Glomerular endothelial cell (primary cell): ENCODE results near the gene CHKB. TPM values are rescaled to one million over a fixed set of nuclear protein-coding genes. Genes with fewer than 3 reads are reported as not detected.
A peak's percentile ranks its signal among the peaks of the same experiment; 100 is the strongest.
"Not testable (repeated sequence)": the region's sequence is repeated elsewhere in the genome, so short reads cannot be mapped to it uniquely, and the experiment has no call there.

ENCODE experiments used
- DNase-seq: peaks from one replicate; pipeline ENCODE4 v3.0.0-alpha.2; 2011; ENCODE audit warnings: low read depth, low spot score; ENCODE audit errors: extremely low read depth
- total RNA-seq: library from RNA; depleted of rRNA; stranded (reverse); fragments of >200 nt; gene quantifications from 2 replicates; pipeline ENCODE4 v1.2.3, GENCODE V29; 2015

Gene CHKB, protein sequence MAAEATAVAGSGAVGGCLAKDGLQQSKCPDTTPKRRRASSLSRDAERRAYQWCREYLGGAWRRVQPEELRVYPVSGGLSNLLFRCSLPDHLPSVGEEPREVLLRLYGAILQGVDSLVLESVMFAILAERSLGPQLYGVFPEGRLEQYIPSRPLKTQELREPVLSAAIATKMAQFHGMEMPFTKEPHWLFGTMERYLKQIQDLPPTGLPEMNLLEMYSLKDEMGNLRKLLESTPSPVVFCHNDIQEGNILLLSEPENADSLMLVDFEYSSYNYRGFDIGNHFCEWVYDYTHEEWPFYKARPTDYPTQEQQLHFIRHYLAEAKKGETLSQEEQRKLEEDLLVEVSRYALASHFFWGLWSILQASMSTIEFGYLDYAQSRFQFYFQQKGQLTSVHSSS
- 42.7 and 60.4 TPM in 2 replicates for total RNA-seq

DNA sequence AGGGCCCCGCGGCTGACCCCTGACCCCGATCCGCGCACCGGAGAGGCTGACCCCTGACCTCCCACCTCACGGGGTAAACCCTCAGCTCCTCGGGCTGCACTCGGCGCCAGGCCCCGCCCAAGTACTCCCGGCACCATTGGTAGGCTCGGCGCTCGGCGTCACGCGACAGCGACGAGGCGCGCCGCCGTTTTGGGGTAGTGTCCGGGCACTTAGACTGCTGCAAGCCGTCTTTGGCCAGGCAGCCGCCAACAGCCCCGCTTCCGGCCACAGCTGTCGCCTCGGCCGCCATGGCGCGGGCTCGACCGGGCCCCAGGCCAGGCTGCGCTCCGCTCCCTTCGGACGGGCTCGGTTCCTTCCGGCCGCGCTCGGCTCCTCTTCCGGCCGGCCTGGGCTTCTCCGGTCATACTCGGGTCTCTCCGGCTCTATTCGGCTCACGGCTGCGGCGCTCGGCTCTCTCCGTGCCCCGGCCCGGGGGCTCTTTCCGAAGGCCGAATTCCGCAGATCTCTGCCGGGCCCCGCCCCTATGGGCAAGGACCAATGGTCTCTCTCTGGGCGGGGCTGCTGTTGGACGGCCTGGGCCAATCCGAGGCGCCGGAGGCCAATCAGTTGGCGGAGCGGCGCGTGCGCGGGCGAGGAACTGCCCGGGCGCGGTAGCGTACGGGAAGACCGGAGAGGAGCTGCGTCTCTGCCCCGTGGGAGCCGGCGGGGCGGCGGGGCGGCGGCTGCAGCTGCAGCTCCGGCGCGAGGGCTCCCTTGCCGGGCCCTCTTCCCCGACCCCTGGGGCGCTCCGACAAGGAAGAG lies at the start of gene CHKB:
CHKB (minus strand) TSS at position 357 of the 801 bp plus-strand sequence; CDS start at position 289, 68 bp downstream.
- peak; percentile 58 for DNase-seq

DNA sequence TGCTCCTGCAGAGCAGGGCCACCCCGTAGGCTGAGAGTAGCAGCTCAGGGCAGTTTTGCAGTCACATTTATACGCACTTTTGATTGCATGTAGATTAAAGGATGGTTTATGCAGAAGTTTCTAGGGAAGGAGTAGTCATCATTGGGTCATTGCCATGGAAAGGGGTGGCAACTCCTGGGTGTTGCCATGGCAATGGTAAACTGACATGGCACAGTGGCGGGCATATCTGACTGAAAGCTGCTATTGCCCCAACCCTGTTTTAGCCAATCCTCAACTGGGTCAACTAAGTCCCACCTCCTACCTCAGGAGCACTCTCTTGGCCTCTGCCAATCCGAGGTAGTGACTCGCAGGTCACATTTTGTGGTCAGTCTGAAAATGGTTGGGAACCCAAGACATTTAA lies 47.7 kb upstream of the CHKB start:
- no peak for DNase-seq

DNA sequence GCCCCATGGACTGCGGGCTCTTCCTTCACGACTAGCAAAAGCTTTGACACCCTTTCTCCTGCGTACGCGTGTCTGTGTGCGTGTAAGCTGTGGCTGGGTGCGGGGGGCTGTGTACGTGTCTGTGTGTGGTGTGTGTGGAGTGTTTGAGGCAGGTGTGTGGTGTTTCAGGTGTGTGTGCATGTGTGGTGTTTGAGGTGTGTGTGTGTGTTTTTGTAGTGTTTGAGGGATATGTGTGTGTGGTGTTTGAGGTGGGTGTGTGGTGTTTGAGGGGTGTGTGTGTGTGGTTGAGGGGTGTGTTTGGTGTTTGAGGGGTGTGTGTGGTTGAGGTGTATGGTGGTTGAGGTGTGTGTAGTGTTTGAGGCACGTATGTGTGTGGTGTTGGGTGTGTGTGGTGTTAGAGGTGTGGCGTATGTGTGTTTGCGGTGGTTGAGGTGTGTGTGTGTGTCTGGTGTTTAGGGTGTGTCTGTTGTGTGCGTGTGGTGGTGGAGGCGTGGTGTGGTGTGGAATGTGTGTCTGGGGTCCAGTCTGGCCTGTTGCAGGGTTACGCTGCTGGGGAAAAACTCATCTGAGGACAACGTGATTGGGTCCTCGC lies 46.0 kb upstream of the CHKB start:
- DNase-seq: no peak

DNA sequence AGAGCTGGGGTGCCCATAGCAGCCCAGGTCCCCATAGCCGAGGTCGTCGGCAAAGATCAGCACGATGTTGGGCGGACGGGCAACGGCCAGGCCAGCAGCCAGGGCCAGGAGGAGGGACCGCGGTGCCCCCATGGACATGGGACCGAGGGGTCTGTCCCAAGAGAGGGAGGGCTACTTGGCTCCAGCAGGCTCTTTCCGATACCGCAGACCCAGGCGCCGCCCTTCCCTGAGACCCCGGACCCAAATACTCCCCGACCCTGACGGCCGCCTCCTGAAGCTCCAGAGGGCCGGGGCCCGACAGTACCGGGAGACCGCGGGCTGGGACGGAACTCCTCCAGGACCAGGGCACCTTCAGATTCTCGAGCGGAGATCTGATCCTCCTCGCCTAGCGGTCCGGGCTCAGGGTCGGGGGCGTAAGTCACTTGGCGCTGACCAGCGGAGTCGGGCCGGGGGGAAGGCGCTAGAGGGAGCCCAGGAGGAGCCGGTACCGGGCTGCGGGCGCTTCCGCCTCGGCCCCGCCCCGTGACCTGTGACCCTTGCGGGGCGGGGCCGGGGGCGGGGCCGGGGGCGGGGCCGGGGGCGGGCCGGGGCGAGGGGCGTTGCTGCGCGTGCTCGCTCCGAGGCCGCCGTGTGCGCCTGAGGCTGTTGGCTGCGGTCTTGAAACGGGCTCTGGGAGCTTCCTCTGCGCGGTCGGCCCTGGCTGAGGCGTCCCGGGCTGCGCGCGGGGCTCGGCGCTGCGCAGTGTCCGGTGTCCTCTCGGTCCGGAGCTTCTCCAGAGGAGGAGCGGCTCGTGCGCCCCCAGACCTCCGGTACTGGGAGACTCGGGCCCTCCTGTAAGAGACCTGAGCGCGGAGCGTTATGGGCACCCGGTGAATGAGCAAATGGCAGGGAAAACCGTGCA lies 45.2 kb upstream of the CHKB start, which contains the start of gene ARSA:
ARSA (minus strand) TSS at position 511 of the 901 bp plus-strand sequence; CDS start at position 138, 373 bp downstream.
- DNase-seq: no peak

DNA sequence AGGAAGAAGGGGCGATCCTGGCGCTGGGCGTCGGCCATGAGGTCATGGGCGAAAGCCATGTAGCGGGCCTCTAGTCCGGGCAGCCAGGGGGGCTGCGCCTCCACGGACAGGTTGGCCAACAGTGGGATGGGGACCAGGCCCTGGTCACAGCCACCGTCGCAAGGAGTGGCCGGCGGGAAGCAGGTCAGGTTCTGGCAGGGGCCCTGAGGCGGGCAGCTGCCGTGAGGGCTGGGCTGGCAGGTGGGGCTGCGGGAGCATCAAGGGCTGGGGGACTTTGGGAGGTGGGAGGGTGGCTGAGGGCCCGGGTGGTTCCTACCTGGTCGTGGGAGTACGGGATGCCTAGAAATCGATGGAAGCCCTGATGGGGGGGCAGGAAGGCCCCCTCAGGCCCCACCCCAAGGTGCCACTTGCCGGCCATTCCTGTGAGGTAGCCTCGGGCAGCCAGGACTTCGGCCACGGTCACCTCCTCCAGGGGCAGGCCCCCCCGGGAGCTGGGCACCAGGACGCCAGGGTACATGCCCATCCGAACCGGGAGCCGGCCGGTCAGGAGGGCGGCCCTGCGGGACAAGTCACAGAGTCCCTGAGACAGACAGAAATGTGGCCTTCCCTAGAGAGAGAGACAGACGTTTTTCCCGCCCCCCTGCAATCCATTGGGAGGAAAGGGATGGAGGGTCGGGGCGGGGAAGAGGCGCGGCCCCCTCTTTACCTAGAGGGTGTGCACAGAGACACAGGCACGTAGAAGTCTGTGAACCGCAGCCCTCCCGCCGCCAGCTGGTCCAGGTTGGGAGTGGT lies 44.4 kb upstream of the CHKB start:
- DNase-seq: no peak

DNA sequence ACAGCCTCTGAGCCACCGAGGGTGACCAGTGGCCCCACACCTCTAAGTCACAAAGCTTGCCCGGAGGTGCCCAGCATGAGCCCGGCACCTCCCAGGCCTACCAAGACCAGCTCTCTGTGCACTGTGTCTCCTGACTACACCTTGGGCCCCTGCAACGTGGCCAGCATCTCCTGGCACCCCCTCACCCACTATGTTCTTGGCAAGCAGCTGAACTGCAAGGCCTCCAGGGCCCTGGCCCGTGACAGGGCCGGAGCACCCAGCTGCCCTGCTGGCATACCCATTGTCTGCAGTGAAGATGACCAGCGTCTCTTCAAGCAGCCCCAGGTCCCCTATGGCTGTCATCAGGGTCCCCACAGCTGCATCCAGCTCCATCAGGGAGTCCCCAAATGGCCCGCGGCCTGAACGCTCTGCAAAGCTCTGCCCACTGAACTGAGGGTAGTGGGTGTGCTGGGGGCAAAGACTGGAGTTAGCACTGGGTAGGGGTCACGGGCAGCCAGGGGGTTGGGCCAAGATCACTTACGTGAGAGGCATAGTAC lies 43.7 kb upstream of the CHKB start:
- no peak for DNase-seq

DNA sequence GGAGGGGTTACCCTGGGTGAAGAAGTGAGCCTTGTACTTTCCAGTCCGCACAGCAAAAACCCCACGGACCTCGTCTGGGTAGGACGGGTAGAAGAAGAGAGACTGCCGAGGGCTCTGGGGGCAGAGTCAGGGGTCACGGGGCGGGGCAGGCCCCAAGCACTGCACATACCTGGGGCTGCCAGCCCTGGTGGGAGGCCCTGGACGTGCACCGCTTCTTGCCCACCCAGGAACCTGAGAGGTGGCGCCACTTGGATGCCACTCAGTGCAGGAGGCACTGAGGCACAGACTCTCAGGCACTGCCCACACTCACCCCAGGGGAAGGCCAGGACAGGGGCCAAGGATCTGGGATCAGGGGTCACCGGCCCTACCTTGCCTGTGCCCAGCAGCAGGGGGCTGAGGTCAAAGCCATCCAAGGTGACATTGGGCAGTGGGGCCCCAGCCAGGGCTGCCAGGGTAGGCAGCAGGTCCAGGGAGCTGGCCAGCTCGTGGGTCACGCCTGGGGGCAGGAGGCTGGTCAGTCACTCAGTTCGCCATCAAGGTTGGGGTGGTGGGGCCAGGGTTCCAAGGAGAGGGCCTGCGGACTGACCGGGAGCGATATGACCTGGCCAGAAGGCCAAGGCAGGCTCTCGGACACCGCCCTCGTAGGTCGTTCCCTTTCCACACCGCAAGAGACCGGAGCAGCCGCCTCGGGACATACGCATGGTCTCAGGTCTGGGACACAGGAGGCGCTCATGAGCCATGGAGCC lies 43.1 kb upstream of the CHKB start:
- DNase-seq: no peak

DNA sequence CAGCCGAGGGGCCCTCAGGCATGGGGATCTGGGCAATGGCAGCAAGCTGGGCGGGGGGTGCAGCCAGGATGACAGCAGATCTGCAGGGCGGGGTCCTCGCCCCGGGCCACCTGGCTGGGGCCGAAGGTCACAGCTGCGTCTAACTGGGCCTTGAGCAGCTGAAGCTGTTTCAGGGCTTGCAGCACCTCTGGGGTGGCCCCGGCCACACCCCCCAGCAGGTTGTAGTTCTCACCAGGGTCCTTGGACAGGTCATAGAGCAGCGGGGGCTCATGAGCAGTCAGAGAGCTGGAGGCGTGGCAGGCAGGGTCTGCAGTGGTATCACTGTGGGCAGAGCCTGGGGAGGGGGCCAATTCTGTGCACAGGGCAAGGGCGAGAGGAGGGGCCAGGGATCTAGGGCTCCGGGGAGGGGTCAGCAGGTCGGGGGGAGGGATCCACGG lies 42.5 kb upstream of the CHKB start:
- no peak for DNase-seq

DNA sequence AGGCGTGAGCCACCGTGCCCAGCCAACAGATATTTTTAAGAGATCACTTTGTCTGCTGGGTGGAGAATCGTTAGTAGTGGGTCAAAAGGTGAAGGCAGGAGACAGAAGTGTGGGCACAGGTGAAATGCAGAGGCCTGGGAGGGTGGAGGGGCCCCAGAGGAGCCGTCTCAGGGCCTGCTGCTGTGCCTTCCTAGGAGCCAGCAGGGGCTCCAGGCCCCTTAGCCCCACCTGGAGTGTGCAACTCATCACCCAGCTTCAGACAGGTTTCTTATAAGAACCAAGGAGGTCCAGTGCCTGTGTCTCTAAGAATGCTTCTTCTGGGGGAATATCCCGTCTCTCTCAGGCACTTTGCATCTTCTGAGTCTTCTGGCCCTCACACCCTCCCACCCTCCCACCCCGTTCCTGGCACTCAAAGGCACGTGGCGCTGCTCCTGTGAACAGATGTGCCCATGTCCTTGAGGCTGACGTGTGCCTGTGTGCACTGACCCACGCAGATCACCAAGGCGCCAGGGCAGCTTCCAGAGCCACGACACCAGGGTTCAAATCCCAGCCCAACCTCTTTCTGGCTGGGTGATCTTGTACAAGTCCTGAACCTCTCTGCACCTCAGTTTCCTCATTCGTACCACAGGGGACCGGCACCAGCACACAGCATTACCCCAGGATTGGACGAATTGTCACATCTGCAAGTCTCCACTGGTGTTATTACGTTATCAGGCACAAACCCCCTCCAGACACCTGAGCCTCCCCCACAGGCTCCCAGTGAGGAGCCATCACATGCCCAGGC lies 41.9 kb upstream of the CHKB start:
- DNase-seq: no peak

DNA sequence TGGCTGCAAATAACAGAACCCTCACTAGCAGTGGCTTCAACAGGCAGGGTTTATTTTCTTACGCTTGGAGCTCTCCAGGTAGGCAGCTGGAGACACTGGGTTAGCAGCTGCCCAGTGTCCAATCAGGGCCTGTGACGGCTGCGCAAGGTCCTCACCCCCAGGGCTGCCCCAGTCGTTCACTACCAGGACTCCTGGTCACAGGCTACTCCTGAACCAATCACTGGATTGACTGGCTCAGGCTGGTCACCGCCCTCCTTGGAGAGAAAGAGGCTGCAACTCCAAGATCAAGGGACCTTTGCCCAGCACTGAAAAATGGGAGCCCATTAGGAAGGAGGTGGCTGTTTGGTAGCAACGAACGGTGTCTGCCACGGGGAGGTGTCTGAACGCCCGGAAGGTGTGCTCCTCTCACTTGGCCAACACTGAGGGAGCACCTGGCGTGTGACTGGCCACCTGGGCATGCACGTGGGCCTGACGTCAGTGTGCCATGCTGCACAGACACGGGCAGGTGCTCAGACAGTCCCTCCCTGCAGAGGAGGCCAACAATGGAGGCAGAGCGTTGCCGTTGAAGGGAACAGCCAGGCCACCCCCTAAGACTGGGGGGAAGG lies 40.2 kb upstream of the CHKB start:
- no peak for DNase-seq

DNA sequence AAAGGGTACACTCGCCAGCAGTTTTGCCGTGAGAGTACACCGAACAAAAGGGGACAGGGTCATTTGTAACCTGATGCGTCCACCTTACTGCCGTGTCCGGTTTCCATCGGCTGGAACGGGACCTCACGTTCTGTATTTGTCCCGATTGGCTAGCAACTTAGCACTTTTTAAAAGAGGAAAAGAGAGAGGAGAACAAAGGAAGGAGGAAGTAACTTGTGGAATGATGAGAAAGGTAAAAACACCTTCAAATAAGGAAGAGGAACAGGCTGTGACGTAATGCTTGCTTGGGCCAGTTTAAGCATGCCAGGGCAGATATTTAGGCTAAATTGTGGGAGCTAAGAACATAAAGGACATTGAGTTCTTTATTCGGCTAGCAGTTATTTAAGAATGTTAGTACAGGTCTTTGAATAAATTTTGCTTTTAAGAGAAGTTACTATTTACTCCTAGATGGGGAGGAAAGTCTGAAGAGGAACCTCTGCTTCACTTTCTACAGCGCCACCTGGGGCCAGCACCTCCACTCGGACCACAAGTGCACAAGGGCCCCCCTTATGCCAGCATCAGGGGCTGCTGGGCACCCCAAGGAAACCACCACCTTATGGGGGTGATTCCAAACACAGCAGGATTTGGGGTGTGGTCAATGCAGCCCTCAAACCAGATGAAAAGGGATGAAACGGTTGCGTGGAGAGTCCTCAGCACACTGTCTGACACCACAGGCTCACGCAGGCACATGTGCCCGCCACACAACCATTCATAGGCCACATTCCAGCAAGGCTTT lies 39.5 kb upstream of the CHKB start:
- no peak for DNase-seq

DNA sequence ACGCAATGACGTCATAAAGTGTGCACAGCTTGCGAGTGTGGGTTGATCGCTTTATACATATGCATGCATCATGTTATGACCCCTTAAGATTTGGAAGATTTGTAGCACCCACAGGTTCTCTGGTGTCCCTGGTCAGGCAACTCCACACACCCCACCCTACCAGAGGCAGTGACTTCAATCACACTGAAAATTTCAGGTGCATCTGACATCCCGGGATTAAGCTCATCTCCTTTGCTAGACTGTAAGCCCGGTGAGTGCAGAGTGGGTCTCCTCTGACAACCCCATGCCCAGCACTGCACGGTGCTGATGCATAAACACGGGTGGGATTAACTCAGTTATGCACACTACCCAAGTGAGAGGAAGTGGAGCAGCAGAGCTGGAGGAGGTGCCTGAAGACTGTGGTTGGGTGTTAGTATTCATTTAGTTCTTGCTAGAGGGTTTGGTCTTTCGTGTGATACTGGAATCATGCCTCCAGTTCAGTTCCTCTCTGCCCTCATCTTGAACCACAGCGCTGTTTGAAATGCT lies 38.8 kb upstream of the CHKB start:
- DNase-seq: no peak

DNA sequence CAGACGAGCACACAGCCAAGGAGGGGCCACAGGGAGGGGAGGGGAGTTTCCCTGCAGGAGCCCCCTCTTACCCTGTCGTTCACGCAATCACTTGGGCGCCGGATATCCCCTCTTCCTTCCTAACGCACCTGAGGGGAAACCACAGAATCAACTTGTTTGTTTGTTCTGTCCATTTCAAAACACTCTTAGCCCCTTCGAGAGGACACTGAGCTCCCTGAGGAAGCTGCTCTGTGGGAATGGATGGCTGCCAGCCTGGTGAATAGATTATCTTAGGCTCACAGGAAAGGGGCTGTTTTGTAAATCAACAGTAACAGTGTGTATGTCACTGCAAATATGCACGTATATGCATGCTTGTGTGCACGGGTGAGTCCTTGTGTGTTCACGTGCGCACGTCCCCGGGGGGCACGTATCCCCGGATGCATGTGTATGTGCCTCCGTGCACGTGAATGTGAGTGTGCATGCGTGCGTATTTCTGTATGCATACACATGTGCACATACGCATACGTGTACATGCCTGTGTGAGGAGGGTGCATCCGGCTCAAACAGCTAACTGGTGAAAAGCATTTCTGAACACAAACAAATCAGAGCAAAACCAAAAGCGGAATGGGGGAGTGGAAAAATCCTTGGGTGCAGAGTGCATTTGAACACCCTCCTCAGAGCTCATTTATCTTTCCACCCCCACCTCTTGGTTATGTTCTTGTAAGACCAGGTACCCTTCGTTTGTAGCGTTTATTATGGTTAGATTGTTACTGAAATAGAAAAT lies 38.1 kb upstream of the CHKB start:
- peak; percentile 51 for DNase-seq

DNA sequence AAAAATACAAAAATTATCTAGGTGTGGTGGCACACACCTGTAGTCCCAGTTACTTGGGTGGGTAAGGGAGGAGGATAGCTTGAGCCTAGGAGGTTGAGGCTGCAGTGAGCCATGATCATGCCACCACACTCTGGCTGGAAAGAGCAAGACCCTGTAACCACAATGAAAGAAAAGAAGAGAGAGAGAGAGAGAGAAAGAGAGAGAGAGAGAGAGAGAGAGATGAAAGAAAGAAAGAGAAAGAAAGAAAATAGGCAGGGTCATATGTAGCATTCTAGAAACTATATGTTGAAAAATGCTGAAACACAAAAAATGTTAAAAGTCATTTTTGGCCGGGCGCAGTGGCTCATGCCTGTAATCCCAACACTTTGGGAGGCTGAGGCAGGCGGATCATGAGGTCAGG lies 31.6 kb upstream of the CHKB start:
- DNase-seq: not testable (repeated sequence)

DNA sequence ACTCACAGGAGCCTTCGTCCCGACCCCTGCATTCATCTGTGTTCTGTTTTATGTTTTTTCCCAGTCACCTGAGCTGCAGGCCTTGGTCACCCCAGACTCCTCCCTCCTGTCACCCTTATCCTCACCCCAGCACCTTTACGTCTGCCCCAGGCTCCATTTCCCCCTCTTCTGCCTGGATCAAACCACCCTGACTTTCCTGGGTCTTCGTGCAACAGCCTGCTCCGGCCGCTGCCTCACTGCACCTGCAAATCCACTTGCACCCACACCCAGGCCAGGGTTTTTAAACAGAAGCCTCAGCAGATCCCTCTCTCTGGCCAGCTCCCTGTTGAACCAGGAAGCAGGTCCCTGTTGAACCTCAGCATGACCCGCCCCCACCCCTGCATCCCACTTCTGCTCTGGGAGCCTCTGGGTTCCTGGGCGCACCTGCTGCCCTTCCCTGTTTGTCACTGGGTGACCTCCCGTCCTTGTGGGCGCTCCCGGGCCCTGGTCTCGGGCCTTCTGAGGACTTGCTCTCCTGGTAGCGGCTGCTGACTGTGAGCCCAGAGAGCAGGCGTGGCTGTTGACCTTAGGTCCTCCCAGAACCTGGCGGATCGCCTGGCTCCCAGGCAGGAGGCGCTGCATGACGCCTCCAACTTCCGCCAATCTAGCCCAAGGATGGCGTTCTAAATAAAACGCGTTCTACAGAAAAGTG lies 30.8 kb upstream of the CHKB start:
- DNase-seq: no peak
